NCI-H2196 treated with DMSO at 0.1 percent for 48 hours (cell line): ENCODE data around the gene CAMK2G.

ENCODE experiments used
- DNase-seq: peaks from one replicate; lab custom pipeline; 2025; ENCODE audit not compliant: unreplicated experiment; lab: John Stamatoyannopoulos, UW

The CAMK2G gene

GRCh38 chr10:73884017-73884416 lies 9.7 kb upstream of the CAMK2G start:
- DNase-seq, result no peak

GRCh38 chr10:73881221-73881919 lies 7.0 kb upstream of the CAMK2G start:
- no peak for DNase-seq

GRCh38 chr10:73879296-73880173 lies 5.2 kb upstream of the CAMK2G start:
- DNase-seq, result no peak

- no peak for DNase-seq
These were observed 4.0 kb upstream of the CAMK2G start for GRCh38 chr10:73878365-73878764.

GRCh38 chr10:73877533-73878160 lies 3.3 kb upstream of the CAMK2G start:
- no peak for DNase-seq

- no peak for DNase-seq
These were observed 2.6 kb upstream of the CAMK2G start for GRCh38 chr10:73876971-73877370.

GRCh38 chr10:73876566-73876965 lies 2.2 kb upstream of the CAMK2G start:
- no peak for DNase-seq

- no peak for DNase-seq
These were observed 1.8 kb upstream of the CAMK2G start for GRCh38 chr10:73876157-73876556.

- no peak for DNase-seq
These were observed 752 bp upstream of the CAMK2G start for GRCh38 chr10:73875139-73875475.

- no peak for DNase-seq
These were observed 528 bp downstream of the CAMK2G start for GRCh38 chr10:73873838-73874215.

GRCh38 chr10:73873142-73873837 lies 1.1 kb downstream of the CAMK2G start:
- no peak for DNase-seq

GRCh38 chr10:73872190-73872710 lies 2.1 kb downstream of the CAMK2G start:
- no peak for DNase-seq

- DNase-seq, result no peak
These were observed 2.8 kb downstream of the CAMK2G start for GRCh38 chr10:73871295-73872189.

- DNase-seq, result no peak
These were observed 5.6 kb downstream of the CAMK2G start for GRCh38 chr10:73868655-73869195.

- no peak for DNase-seq
These were observed 6.3 kb downstream of the CAMK2G start for GRCh38 chr10:73867871-73868631.

- DNase-seq, result no peak
These were observed 7.1 kb downstream of the CAMK2G start for GRCh38 chr10:73867126-73867807.

GRCh38 chr10:73866621-73867020 lies 7.7 kb downstream of the CAMK2G start:
- DNase-seq, result no peak
